ENCODE results near the gene PDSS1. TPM values are rescaled to one million over a fixed set of nuclear protein-coding genes. Genes with fewer than 3 reads are reported as not detected.

The PDSS1 gene
- polyA plus RNA-seq, 1 donor (not counting 4 experiments of a cell fraction or from before 2014, with no cell fraction given) = 36.6 TPM

GRCh38 chr10:26703096-26703495 lies 5.6 kb downstream of the PDSS1 start:
- dilution Hi-C loops (cut with MboI; ENCODE audit: extremely low pct_ligation_motif_present, low sequenced_read_pairs) = no loop called here
- peaks cover 11 to 17% of the 10 kb centered on the region in 2 experiments for H3K36me3 ChIP-seq (ENCODE audit: control insufficient read depth in 2 of 2, extremely low read depth in 1 of 2, insufficient read depth in 2 of 2, low read length in 2 of 2)

GRCh38 chr10:26703974-26704373 lies 6.5 kb downstream of the PDSS1 start:
- Histone ChIP-seq H3K9me1 (ENCODE audit: control insufficient read depth, extremely low read depth, insufficient read depth, low read length) (no peaks in the 10 kb centered on the region), H2AFZ (ENCODE audit: control insufficient read depth, low read length) (no peak overlapping the region), H3K27ac (ENCODE audit: control insufficient read depth, insufficient read depth, low read length) (no peak overlapping the region), H3K4me2 (ENCODE audit: control insufficient read depth, extremely low read depth, insufficient read depth, low read depth, low read length) (no peak overlapping the region), H3K9ac (ENCODE audit: control insufficient read depth, extremely low read depth, insufficient read depth, low read length) (no peak overlapping the region), H3K4me1 (ENCODE audit: control insufficient read depth, extremely low read depth, insufficient read depth, low read length) (peaks cover 3% of the 10 kb centered on the region), H3K9me3 (ENCODE audit: control insufficient read depth, low read depth, low read length) (no peaks in the 10 kb centered on the region), H3K36me3 (ENCODE audit: control insufficient read depth in 2 of 2, extremely low read depth in 1 of 2, insufficient read depth in 2 of 2, low read length in 2 of 2) (peaks cover 11 to 21% of the 10 kb centered on the region in 2 experiments), H3K79me2 (ENCODE audit: control insufficient read depth, insufficient read depth, low read length) (peaks cover 42% of the 10 kb centered on the region), H4K20me1 (ENCODE audit: control insufficient read depth, extremely low read depth, insufficient read depth, low read length) (peaks cover 4% of the 10 kb centered on the region), H3K4me3 (ENCODE audit: control insufficient read depth in 2 of 3, extremely low read depth in 1 of 3, insufficient read depth in 2 of 3, low read depth in 1 of 3, low read length in 3 of 3) (no peak overlapping the region), H3K27me3 (ENCODE audit: control insufficient read depth, extremely low read depth, insufficient read depth, low read length) (no peaks in the 10 kb centered on the region)
- FAIRE-seq = no peak
- no peak for TF ChIP-seq EZH2 (IDR thresholded peaks at IDR 0.05; ENCODE audit: low read length)
- no peak for TF ChIP-seq CTCF (optimal IDR thresholded peaks at IDR 0.05 in 1 of 3, IDR thresholded peaks at IDR 0.05 in 1 of 3, conservative IDR thresholded peaks at IDR 0.05 in 1 of 3; ENCODE audit: extremely low read depth in 1 of 3, insufficient read depth in 2 of 3, low read length in 3 of 3)
- DNase-seq (ENCODE audit: low read depth, low spot score) = no peak
- dilution Hi-C loops (cut with MboI; ENCODE audit: extremely low pct_ligation_motif_present, low sequenced_read_pairs) = no loop called here

More at GRCh38 chr10:26703096-26703495, 5.6 kb downstream of the PDSS1 start:
- peaks cover 4% of the 10 kb centered on the region for H4K20me1 ChIP-seq (ENCODE audit: control insufficient read depth, extremely low read depth, insufficient read depth, low read length)
- H3K9me1 ChIP-seq (ENCODE audit: control insufficient read depth, extremely low read depth, insufficient read depth, low read length) = no peaks in the 10 kb centered on the region
- FAIRE-seq (no peak), DNase-seq (ENCODE audit: low read depth, low spot score) (no peak)
- no peak overlapping the region for H3K4me3 ChIP-seq (ENCODE audit: control insufficient read depth in 2 of 3, extremely low read depth in 1 of 3, insufficient read depth in 2 of 3, low read depth in 1 of 3, low read length in 3 of 3)
- no peak overlapping the region for H3K27ac ChIP-seq (ENCODE audit: control insufficient read depth, insufficient read depth, low read length)
- no peak overlapping the region for H2AFZ ChIP-seq (ENCODE audit: control insufficient read depth, low read length)
- no peaks in the 10 kb centered on the region for H3K9me3 ChIP-seq (ENCODE audit: control insufficient read depth, low read depth, low read length)
- no peak for TF ChIP-seq EZH2 (IDR thresholded peaks at IDR 0.05; ENCODE audit: low read length)
- TF ChIP-seq CTCF (optimal IDR thresholded peaks at IDR 0.05 in 1 of 3, IDR thresholded peaks at IDR 0.05 in 1 of 3, conservative IDR thresholded peaks at IDR 0.05 in 1 of 3; ENCODE audit: extremely low read depth in 1 of 3, insufficient read depth in 2 of 3, low read length in 3 of 3) = no peak
- H3K27me3 ChIP-seq (ENCODE audit: control insufficient read depth, extremely low read depth, insufficient read depth, low read length) = no peaks in the 10 kb centered on the region
- peaks cover 6% of the 10 kb centered on the region for H3K4me1 ChIP-seq (ENCODE audit: control insufficient read depth, extremely low read depth, insufficient read depth, low read length)
- peaks cover 50% of the 10 kb centered on the region for H3K79me2 ChIP-seq (ENCODE audit: control insufficient read depth, insufficient read depth, low read length)
- H3K4me2 ChIP-seq (ENCODE audit: control insufficient read depth, extremely low read depth, insufficient read depth, low read depth, low read length) = no peak overlapping the region
- H3K9ac ChIP-seq (ENCODE audit: control insufficient read depth, extremely low read depth, insufficient read depth, low read length) = no peak overlapping the region
